Measurements from ENCODE around the gene FTL. TPM values are rescaled to one million over a fixed set of nuclear protein-coding genes. Genes with fewer than 3 reads are reported as not detected.
"Not testable (repeated sequence)": the region's sequence is repeated elsewhere in the genome, so short reads cannot be mapped to it uniquely, and the experiment has no call there.

The FTL gene
- 1,000 to 10,000 TPM; 2,438 to 4,450 (median 3,824) TPM for total RNA-seq (2021; fragmentation: NEBNext Ultra II Directional; extraction: Animal tissue kit (Norgen Biotek cat#: 25700))
- long read RNA-seq, transcript FTL-201 (4 exons, 878 nt), result major isoform, 6,226 of 6,297 reads
- long read RNA-seq, partial matches to known transcripts, result 32 of 6,297 reads
- long read RNA-seq, other reads (novel, unspliced or antisense), result 39 of 6,297 reads

DNA sequence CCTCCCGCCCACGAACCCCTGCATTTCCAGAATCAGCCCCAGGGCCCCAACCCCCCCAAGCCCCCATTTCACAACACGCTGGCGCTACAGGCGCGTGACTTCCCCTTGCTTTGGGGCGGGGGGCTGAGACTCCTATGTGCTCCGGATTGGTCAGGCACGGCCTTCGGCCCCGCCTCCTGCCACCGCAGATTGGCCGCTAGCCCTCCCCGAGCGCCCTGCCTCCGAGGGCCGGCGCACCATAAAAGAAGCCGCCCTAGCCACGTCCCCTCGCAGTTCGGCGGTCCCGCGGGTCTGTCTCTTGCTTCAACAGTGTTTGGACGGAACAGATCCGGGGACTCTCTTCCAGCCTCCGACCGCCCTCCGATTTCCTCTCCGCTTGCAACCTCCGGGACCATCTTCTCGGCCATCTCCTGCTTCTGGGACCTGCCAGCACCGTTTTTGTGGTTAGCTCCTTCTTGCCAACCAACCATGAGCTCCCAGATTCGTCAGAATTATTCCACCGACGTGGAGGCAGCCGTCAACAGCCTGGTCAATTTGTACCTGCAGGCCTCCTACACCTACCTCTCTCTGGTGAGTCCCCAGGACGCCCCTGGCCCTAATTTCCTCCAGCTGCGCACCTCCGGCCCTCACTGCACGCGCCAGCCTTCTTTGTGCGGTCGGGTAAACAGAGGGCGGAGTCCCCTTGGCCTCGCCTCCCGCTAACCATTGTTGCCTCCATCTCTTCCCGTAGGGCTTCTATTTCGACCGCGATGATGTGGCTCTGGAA lies at the start of gene FTL:
Gene FTL, plus strand, starts transcription at position 270 of the 766 bp plus-strand sequence. Its CDS starts 199 bp downstream, at position 469.
- peak within 1 kb of the TSS; percentile 99 for H3K27ac Mint-ChIP-seq
- H3K4me3 Mint-ChIP-seq, result peak within 1 kb of the TSS; percentile 100
- H3K4me1 Mint-ChIP-seq (ENCODE audit: low read depth), result peaks cover 63% of the 10 kb centered on the region
- DNase-seq, result peak; percentile 95
- TF ChIP-seq, protein P1, sequence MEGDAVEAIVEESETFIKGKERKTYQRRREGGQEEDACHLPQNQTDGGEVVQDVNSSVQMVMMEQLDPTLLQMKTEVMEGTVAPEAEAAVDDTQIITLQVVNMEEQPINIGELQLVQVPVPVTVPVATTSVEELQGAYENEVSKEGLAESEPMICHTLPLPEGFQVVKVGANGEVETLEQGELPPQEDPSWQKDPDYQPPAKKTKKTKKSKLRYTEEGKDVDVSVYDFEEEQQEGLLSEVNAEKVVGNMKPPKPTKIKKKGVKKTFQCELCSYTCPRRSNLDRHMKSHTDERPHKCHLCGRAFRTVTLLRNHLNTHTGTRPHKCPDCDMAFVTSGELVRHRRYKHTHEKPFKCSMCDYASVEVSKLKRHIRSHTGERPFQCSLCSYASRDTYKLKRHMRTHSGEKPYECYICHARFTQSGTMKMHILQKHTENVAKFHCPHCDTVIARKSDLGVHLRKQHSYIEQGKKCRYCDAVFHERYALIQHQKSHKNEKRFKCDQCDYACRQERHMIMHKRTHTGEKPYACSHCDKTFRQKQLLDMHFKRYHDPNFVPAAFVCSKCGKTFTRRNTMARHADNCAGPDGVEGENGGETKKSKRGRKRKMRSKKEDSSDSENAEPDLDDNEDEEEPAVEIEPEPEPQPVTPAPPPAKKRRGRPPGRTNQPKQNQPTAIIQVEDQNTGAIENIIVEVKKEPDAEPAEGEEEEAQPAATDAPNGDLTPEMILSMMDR (IDR thresholded peaks at IDR 0.05), result no peak
- H3K9me3 Mint-ChIP-seq, result peaks cover 14% of the 10 kb centered on the region
- peaks cover 54% of the 10 kb centered on the region for H3K36me3 Mint-ChIP-seq (ENCODE audit: low read depth)
- peaks cover 51% of the 10 kb centered on the region for H3K27me3 Mint-ChIP-seq (ENCODE audit: insufficient read depth)

DNA sequence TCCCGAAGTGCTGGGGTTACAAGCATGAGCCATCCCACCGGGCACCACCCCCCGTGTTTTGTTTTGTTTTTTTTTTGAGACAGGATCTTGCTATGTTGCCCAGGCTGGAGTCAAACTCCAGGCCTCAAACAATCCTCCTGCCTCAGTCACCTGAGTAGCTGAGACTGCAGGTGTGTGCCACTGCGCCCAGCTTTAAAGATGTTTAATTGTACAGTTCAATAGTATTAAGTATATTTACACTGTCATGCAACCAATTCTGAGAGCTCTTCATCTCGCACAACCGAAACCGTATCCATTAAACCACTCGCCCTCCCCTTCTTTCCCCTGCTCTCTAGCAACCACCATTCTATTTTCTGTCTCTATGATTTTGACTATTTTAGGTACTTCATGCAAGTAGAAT lies 49.4 kb upstream of the FTL start:
- no peak overlapping the region for H3K4me3 Mint-ChIP-seq
- H3K4me1 Mint-ChIP-seq (ENCODE audit: low read depth), result no peaks in the 10 kb centered on the region
- no peak for DNase-seq
- TF ChIP-seq, protein P1 (IDR thresholded peaks at IDR 0.05), result no peak
- peaks cover 36% of the 10 kb centered on the region for H3K36me3 Mint-ChIP-seq (ENCODE audit: low read depth)
- no peak overlapping the region for H3K27ac Mint-ChIP-seq
- H3K9me3 Mint-ChIP-seq, result no peaks in the 10 kb centered on the region
- H3K27me3 Mint-ChIP-seq (ENCODE audit: insufficient read depth), result no peaks in the 10 kb centered on the region

DNA sequence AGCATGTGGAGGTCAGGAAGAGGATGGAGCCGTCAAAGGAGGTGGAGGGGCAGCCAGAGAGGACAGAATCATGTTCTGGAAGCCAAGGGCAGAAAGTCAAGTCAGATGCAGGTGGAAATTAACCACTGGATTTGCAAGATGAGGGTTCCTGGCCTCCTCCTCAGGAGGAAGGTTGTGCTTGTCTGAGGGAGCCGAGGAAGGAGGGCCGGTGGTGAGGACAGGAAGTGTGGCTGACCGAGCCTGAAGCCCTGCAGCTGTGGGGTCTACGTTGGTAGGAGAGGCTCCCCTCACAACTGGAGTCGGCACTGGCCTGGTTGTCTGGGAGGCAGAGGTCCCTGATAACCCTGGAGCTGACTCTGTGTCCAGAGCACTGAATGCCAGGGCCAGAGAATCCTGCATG lies 47.0 kb upstream of the FTL start:
- Mint-ChIP-seq H3K27ac (no peak overlapping the region), H3K36me3 (ENCODE audit: low read depth) (peaks cover 28% of the 10 kb centered on the region), H3K27me3 (ENCODE audit: insufficient read depth) (no peaks in the 10 kb centered on the region), H3K9me3 (no peaks in the 10 kb centered on the region), H3K4me1 (ENCODE audit: low read depth) (no peaks in the 10 kb centered on the region), H3K4me3 (no peak overlapping the region)
- DNase-seq, result no peak
- TF ChIP-seq, protein P1 (IDR thresholded peaks at IDR 0.05), result no peak

DNA sequence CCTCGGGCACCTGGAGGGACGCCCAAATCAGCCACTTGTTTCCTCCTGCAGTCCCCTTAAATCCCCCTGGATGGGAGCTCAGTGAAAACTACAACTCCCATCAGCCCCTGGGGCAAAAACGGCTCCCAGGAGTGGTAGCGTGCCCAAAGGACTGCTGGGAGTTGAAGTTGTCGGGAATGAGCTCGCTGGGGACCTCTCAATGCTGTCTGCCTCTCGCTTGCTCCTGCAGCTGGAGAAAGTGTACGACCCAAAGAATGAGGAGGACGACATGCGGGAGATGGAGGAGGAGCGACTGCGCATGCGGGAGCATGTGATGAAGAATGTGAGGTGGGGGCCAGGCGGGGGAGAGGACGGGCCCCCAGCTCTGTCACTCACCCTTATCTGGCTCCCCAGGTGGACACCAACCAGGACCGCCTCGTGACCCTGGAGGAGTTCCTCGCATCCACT lies 46.3 kb upstream of the FTL start:
- Mint-ChIP-seq H3K9me3 (no peaks in the 10 kb centered on the region), H3K4me1 (ENCODE audit: low read depth) (no peaks in the 10 kb centered on the region), H3K27ac (no peak overlapping the region), H3K4me3 (no peak overlapping the region), H3K36me3 (ENCODE audit: low read depth) (peaks cover 30% of the 10 kb centered on the region), H3K27me3 (ENCODE audit: insufficient read depth) (no peaks in the 10 kb centered on the region)
- TF ChIP-seq, protein P1 (IDR thresholded peaks at IDR 0.05), result no peak
- peak; percentile 2 for DNase-seq

DNA sequence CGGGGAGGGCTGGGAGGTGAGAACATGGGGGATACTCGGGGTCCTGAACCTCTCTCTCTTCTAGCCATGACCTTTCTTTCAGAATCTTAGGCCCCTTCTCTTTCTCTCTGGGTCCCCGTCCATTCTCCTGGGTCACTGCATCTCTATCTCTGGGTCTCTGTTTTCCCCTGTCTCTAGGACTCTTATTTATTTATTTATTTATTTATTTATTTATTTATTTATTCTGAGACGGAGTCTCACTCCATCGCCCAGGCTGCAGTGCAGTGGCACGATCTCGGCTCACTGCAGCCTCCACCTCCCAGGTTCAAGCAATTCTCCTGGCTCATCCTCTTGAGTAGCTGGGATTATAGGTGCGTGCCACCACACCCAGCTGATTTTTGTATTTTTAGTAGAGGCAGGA lies 45.8 kb upstream of the FTL start:
- H3K4me3 Mint-ChIP-seq; H3K9me3 Mint-ChIP-seq; H3K27ac Mint-ChIP-seq; H3K27me3 Mint-ChIP-seq (ENCODE audit: insufficient read depth); DNase-seq; H3K4me1 Mint-ChIP-seq (ENCODE audit: low read depth): not testable (repeated sequence)
- H3K36me3 Mint-ChIP-seq (ENCODE audit: low read depth), result peaks cover 28% of the 10 kb centered on the region

DNA sequence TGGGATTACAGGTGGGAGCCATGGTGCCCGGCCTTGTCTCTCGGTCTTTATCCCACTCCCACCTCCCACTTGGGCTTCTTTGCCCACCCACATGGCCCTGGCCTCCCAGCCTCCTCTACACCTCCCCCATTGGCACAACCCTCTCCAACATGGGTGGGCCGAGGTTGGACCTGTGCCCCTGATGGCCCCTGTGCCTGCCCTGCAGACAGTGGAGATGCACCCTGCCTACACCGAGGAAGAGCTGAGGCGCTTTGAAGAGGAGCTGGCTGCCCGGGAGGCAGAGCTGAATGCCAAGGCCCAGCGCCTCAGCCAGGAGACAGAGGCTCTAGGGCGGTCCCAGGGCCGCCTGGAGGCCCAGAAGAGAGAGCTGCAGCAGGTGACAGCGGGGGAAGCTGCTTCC lies 44.2 kb upstream of the FTL start:
- Mint-ChIP-seq H3K27ac (no peak overlapping the region), H3K4me3 (no peak overlapping the region), H3K4me1 (ENCODE audit: low read depth) (peaks cover 9% of the 10 kb centered on the region), H3K9me3 (no peaks in the 10 kb centered on the region), H3K27me3 (ENCODE audit: insufficient read depth) (no peaks in the 10 kb centered on the region; the same call in 1 of the 2 replicates), H3K36me3 (ENCODE audit: low read depth) (peaks cover 21% of the 10 kb centered on the region)
- TF ChIP-seq, protein P1 (IDR thresholded peaks at IDR 0.05), result no peak
- no peak for DNase-seq

Measured in HFFc6 (cell line).